Caco-2 (cell line): Measurements from ENCODE around the gene ZFP1. TPM values are rescaled to one million over a fixed set of nuclear protein-coding genes. Genes with fewer than 3 reads are reported as not detected.

ENCODE experiments used
- BruUV-seq: library from RNA; stranded (reverse); fragments of 400-500 nt; replicated peaks from 2 replicates; lab custom pipeline; 2021; lab: Mats Ljungman, UMichigan
- CTCF ChIA-PET: fragments of 300-600 bp; sonication (Branson Sonifier 250); formaldehyde crosslinking; loops from one replicate; lab custom pipeline; 2022; ENCODE audit warnings: antibody characterized with exemption; lab: Charles Lee
- POLR2A ChIA-PET: fragments of 300-600 bp; sonication (Branson Sonifier 250); formaldehyde crosslinking; loops from one replicate; lab custom pipeline; 2022; ENCODE audit warnings: antibody characterized with exemption; lab: Charles Lee
- DNase-seq, 2 experiments: peaks; one replicate each; pipeline versions ENCODE4 v3.0.0 to v3.0.0-alpha.2; 2020 to 2022
- H3K27me3 ChIP-seq: replicated peaks from 2 replicates; pipeline ENCODE4 v1.6.0; 2011; ENCODE audit warnings: low read length; ENCODE audit not compliant: control insufficient read depth, insufficient read depth
- H3K36me3 ChIP-seq: 2 replicates; pipeline ENCODE4 v1.5.1; 2011; ENCODE audit warnings: low read length; ENCODE audit not compliant: control insufficient read depth, insufficient read depth
- H3K4me1 ChIP-seq: fragments of 250-450 bp; sonication (Bioruptor Pico); 2 replicates; pipeline ENCODE4 v1.5.1; 2020; ENCODE audit warnings: mild to moderate bottlenecking
- H3K4me3 ChIP-seq: 2 replicates; pipeline ENCODE4 v1.5.1; 2011; ENCODE audit warnings: low read depth, mild to moderate bottlenecking, control low read depth, low read length
- H3K9me3 ChIP-seq: fragments of 250-450 bp; sonication (Bioruptor Pico); 2 replicates; pipeline ENCODE4 v1.5.1; 2020; ENCODE audit warnings: mild to moderate bottlenecking, moderate library complexity
- H3K27ac Mint-ChIP-seq: one replicate; pipeline ENCODE4 v1.8.0; 2022; ENCODE audit warnings: mixed read lengths; ENCODE audit not compliant: unreplicated experiment
- H3K27me3 Mint-ChIP-seq: one replicate; pipeline ENCODE4 v1.8.0; 2022; ENCODE audit warnings: mixed read lengths; ENCODE audit not compliant: insufficient read depth, unreplicated experiment
- H3K36me3 Mint-ChIP-seq: one replicate; pipeline ENCODE4 v1.8.0; 2022; ENCODE audit warnings: mild to moderate bottlenecking, mixed read lengths; ENCODE audit not compliant: insufficient read depth, unreplicated experiment
- H3K4me1 Mint-ChIP-seq: one replicate; pipeline ENCODE4 v1.8.0; 2022; ENCODE audit warnings: low read depth, mixed read lengths; ENCODE audit not compliant: unreplicated experiment
- H3K4me3 Mint-ChIP-seq: one replicate; pipeline ENCODE4 v1.8.0; 2022; ENCODE audit warnings: mild to moderate bottlenecking, moderate library complexity, mixed read lengths; ENCODE audit not compliant: unreplicated experiment
- H3K9me3 Mint-ChIP-seq: one replicate; pipeline ENCODE4 v1.8.0; 2022; ENCODE audit warnings: mixed read lengths; ENCODE audit not compliant: unreplicated experiment
- intact Hi-C: fragments of 100-400 bp; cut with micrococcal nuclease; formaldehyde crosslinking; loops from one replicate; pipeline ENCODE4 v1.10.0; 2022; ENCODE audit not compliant: unreplicated experiment
- total RNA-seq: library from RNA; stranded (reverse); gene quantifications from 2 replicates; pipeline ENCODE4 v1.2.3, GENCODE V29; 2022
- TF ChIP-seq, protein P1 (sequence below), 2 experiments: fragments of 200-600 bp in 1 of 2; IDR thresholded peaks; 1 replicate in 1 of 2; 2 replicates in 1 of 2; pipeline versions ENCODE4 v1.5.1 to v1.8.0; 2011 to 2022; ENCODE audit warnings: antibody characterized with exemption in 1 of 2, control low read depth in 1 of 2, inconsistent platforms in 1 of 2, low read depth in 1 of 2, low read length in 1 of 2, mild to moderate bottlenecking in 1 of 2, moderate library complexity in 1 of 2; ENCODE audit not compliant: insufficient read depth in 1 of 2, severe bottlenecking in 1 of 2, unreplicated experiment in 1 of 2

Gene ZFP1
- total RNA-seq, 1 experiment from 2014 or later: 11.4 TPM

DNA sequence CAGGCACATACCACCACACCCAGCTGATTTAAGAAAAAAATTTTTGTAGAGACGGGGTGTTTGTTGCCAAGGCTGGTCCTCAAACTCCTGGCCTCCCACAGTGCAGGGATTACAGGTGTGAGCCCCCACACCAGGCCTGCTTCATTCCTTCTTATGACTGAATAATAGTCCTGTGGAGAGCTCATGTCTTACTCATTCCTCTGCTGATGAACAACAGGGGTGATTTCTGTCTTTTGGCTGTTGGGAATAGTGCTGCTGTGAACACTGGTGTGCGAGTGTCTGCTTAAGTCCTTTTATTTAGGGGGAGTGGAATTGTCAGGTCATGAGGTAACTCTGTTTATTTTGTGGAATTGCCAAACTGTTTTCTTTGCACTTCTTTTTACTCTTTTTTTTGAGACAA lies 67.8 kb downstream of the ZFP1 start:
- BruUV-seq: no TSS peak
- no peaks in the 10 kb centered on the region for H3K9me3 ChIP-seq
- Mint-ChIP-seq H3K4me3 (no peak overlapping the region), H3K27ac (no peak overlapping the region), H3K4me1 (no peaks in the 10 kb centered on the region), H3K9me3 (no peaks in the 10 kb centered on the region), H3K36me3 (no peaks in the 10 kb centered on the region), H3K27me3 (no peaks in the 10 kb centered on the region)
- intact Hi-C loops: no loop called here
- H3K4me3 ChIP-seq: no peak overlapping the region
- no peaks in the 10 kb centered on the region for H3K36me3 ChIP-seq
- ChIA-PET CTCF (interaction anchor here (0.6 to 1.8 kb wide), 3 partner anchors 17 to 239 kb away, joined by 3 to 7 read pairs (median 4); no protein-coding TSS in a partner anchor), POLR2A (no interaction called here)
- no peaks in the 10 kb centered on the region for H3K4me1 ChIP-seq
- TF ChIP-seq, protein P1, sequence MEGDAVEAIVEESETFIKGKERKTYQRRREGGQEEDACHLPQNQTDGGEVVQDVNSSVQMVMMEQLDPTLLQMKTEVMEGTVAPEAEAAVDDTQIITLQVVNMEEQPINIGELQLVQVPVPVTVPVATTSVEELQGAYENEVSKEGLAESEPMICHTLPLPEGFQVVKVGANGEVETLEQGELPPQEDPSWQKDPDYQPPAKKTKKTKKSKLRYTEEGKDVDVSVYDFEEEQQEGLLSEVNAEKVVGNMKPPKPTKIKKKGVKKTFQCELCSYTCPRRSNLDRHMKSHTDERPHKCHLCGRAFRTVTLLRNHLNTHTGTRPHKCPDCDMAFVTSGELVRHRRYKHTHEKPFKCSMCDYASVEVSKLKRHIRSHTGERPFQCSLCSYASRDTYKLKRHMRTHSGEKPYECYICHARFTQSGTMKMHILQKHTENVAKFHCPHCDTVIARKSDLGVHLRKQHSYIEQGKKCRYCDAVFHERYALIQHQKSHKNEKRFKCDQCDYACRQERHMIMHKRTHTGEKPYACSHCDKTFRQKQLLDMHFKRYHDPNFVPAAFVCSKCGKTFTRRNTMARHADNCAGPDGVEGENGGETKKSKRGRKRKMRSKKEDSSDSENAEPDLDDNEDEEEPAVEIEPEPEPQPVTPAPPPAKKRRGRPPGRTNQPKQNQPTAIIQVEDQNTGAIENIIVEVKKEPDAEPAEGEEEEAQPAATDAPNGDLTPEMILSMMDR (IDR thresholded peaks at IDR 0.05; ENCODE audit: insufficient read depth in 1 of 2, low read depth in 1 of 2, low read length in 1 of 2, severe bottlenecking in 1 of 2, unreplicated experiment in 1 of 2): no peak
- H3K27me3 ChIP-seq: no peaks in the 10 kb centered on the region
- no peak for DNase-seq

DNA sequence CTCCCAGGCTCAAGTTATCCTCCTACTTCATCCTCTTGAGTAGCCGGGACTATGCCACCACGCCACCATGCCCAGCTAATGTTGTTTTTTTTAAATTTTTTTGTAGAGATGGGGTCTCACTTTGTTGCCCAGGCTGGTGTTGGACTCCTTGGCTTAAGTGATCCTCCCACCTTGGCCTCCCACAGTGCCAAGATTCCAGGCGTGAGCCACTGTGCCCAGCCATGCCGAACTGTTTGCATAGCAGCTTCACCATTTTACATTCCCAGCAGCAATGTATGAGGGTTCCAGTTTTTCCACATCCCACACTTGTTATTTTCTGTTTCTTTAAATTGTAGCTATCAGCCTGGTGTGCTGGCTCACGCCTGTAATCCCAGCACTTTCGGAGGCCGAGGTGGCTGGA lies 68.3 kb downstream of the ZFP1 start:
- Histone ChIP-seq H3K9me3 (no peaks in the 10 kb centered on the region), H3K27me3 (no peaks in the 10 kb centered on the region), H3K4me1 (0 out of 2 replicates have a peak, but pooled peaks cover 4% of the 10 kb centered on the region), H3K36me3 (no peaks in the 10 kb centered on the region), H3K4me3 (no peak overlapping the region)
- POLR2A ChIA-PET: no interaction called here
- no TSS peak for BruUV-seq
- intact Hi-C loops: no loop called here
- H3K36me3 Mint-ChIP-seq: no peaks in the 10 kb centered on the region
- DNase-seq: no peak
- H3K27me3 Mint-ChIP-seq: no peaks in the 10 kb centered on the region
- CTCF ChIA-PET: interaction anchor here (1.6 to 1.8 kb wide), 2 partner anchors 17 to 169 kb away, joined by 4 to 7 read pairs; no protein-coding TSS in a partner anchor
- no peaks in the 10 kb centered on the region for H3K9me3 Mint-ChIP-seq
- TF ChIP-seq, protein P1 (IDR thresholded peaks at IDR 0.05; ENCODE audit: insufficient read depth in 1 of 2, low read depth in 1 of 2, low read length in 1 of 2, severe bottlenecking in 1 of 2, unreplicated experiment in 1 of 2): no peak
- H3K27ac Mint-ChIP-seq: no peak overlapping the region
- no peaks in the 10 kb centered on the region for H3K4me1 Mint-ChIP-seq
- H3K4me3 Mint-ChIP-seq: no peak overlapping the region

DNA sequence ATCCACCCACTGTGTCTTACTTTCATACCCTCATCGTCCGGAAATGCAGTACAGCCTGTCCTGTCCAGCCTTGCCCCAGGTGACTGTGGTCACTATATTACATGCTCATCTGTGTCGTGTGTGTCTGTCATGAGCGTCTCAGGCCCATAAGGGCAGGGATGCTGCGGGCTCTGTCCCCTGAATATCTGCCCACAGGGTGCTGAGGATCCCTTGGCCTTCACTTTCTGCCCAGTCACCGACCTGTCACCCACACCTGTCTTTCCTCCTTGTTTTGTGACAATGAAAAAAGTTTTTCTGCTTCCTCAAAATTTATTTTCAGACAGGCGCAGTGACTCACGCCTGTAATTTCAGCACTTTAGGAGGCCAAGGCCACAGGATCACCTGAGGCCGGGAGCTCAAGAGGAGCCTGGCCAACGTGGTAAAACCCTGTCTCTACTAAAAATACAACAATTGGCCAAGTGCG lies 69.1 kb downstream of the ZFP1 start:
- DNase-seq: no peak
- H3K27ac Mint-ChIP-seq: no peak overlapping the region

More for the DNA sequence above, 69.1 kb downstream of the ZFP1 start:
- no peaks in the 10 kb centered on the region for H3K36me3 ChIP-seq
- intact Hi-C loops: loop anchor here (1.0 kb wide), 1 partner anchor 18 kb away; no protein-coding TSS in a partner anchor
- H3K4me1 ChIP-seq: 0 out of 2 replicates have a peak, but pooled peaks cover 4% of the 10 kb centered on the region
- H3K9me3 ChIP-seq: no peaks in the 10 kb centered on the region
- POLR2A ChIA-PET: no interaction called here
- H3K4me3 ChIP-seq: no peak overlapping the region
- no peaks in the 10 kb centered on the region for H3K27me3 ChIP-seq
- TF ChIP-seq, protein P1 (IDR thresholded peaks at IDR 0.05; ENCODE audit: insufficient read depth in 1 of 2, low read depth in 1 of 2, low read length in 1 of 2, severe bottlenecking in 1 of 2, unreplicated experiment in 1 of 2): no peak
- H3K9me3 Mint-ChIP-seq: no peaks in the 10 kb centered on the region
- CTCF ChIA-PET: interaction anchor here (1.1 kb wide), 1 partner anchor 18 kb away, joined by 3 read pairs; no protein-coding TSS in a partner anchor
- no TSS peak for BruUV-seq
- H3K4me1 Mint-ChIP-seq: no peaks in the 10 kb centered on the region
- no peak overlapping the region for H3K4me3 Mint-ChIP-seq
- no peaks in the 10 kb centered on the region for H3K36me3 Mint-ChIP-seq
- no peaks in the 10 kb centered on the region for H3K27me3 Mint-ChIP-seq
